ENCODE results near the gene ADAD1.
"Not testable (repeated sequence)": the region's sequence is repeated elsewhere in the genome, so short reads cannot be mapped to it uniquely, and the experiment has no call there.

The ADAD1 gene

DNA sequence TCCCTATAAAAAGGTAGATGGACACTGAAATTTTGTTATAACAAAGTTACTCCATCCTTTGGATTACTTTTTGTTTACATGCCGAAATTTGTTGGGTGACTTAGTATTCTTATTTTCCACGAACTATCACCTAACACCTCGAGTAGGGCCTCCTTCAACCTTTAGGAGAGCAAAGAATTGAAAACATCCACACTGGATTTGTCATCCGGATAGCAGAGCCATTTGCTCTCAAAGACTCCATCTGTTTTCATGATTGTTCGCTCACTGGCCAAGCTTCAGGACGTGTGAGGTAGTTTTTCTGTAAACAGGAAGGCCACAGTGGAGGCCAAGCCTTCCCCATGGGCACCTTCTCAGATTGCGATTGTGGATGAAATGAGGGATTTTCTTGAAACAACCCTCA is at the start of gene ADAD1:
Gene ADAD1 (plus strand): TSS at position 301 of the 400 bp plus-strand sequence. CDS start 1,059 bp downstream, outside the sequence.
- DNase-seq (ENCODE audit: low spot score) (no peak), FAIRE-seq (no peak)

DNA sequence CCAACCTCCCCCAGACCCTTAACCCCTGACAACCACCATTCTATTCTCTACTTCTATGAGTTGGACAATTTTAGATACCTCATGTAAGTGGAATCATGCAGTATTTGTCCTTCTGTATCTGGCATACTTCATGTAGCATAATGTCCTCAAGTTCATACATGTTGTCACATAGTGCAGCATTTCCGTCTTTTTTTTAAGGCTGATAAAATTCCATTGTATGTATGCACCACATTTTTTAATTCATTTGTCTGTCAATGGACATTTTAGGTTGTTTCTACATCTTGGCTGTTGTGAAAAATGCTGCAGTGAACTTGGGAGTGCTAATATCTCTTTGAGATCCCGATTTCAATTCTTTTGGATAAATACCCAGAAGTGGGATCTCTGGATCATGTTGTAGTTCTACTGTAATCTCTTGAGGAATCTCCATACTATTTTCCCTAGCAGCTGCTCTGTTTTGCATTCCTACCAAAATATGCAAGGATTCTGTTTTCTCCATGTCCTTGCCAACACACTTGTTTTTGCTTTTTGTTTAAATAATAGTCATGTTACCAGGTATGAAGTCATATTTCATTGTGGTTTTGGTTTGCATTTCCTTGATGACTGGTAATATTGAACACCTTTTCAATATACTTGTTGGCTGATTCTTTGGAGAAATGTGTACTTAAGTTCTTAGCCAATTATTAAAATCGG is 48.8 kb upstream of the ADAD1 start:
- FAIRE-seq (no peak), DNase-seq (ENCODE audit: low spot score) (no peak)

DNA sequence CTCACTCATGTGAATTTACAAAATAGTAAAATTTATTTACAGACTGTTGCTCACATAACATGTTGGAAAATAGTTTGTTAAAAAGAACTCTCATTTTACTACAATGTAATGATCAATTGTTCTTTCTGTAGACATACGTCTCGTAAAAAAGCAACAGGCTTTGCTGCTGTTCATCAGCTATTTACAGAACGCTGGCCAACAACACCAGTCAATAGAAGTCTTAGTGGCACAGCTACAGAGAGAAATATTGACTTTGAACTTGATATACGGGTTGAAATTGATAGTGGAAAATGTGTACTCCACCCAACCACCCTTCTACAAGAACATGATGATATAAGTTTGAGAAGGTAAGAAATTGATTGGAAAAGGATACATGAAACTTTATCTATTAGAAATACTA is 47.6 kb upstream of the ADAD1 start:
- DNase-seq (ENCODE audit: low spot score) (no peak), FAIRE-seq (no peak)

DNA sequence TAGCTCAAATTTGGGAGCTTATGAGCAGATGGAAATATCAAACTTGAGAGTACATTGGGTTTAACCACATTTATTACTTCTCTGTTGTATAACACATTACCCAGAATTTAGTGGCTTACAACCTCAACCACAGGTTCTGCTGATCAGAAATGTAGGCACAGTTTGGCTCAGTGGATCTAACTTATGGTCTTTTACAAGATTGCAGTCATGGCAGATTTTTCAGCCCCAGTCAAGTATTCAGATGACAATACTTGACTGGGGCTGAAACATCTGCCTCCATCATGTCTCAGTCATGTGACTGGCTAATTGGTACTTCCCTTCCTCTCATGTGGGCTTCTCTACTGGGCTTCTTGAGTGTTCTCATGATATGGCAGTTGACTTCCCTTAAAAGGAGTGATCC is 44.0 kb upstream of the ADAD1 start:
- DNase-seq (ENCODE audit: low spot score), result no peak
- no peak for FAIRE-seq

DNA sequence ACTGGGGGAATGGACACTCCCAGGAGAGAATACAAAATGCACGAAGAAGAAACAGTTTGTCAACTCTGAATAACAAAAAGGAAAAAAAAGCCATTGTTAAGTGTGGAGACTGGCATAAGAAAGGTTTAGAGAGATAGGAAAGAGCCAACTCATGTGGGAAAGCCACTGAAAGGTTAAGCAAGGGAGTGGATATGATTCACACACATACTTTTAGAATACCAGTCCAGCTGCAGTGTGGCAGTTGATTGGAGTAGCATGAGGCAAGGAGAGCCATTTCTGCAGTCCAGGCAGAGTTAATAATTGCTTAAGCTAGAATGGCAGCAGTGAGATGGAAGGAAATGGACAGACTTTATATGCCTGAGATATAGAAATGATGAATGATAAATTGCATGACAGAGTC is 36.9 kb upstream of the ADAD1 start:
- FAIRE-seq (peak; percentile 96), DNase-seq (ENCODE audit: low spot score) (peak; percentile 87)

DNA sequence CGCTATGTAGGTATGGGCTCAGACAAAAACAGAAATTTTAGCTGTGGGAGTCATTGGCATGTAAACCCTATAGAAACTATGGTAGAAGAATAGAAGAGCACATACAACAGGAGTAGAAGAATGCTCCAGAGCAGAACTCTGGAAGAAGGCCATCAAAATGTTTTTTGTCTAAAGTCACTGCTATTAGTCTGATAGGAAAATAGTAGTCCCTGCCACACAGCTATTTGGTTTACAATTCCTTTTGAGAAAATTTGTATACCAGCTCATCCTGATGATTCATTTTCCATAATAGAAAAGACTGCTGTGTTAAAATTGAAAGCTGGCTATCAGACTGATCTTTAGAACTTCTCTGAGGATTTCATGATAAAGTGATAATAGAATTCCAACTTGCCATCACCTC is 32.8 kb upstream of the ADAD1 start:
- DNase-seq (ENCODE audit: low spot score), result no peak
- no peak for FAIRE-seq

DNA sequence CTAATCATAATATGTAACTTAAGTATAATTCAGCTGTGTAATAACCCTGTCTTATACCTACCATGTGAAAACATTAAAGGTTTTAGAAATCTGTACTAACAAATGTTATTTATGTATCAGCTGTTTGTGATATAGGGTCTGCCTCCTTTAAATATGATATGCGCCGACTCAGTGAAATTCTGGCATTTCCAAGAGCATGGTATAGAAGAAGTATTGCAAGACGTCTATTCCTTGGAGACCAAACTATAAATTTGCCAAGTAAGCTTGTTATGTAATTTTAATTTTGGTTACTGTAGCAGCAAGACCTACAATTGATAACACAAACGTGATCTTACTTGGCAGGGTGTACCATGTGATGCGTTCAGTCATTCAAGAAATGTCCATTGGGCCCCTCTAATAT is 32.3 kb upstream of the ADAD1 start:
- no peak for DNase-seq (ENCODE audit: low spot score)
- no peak for FAIRE-seq

DNA sequence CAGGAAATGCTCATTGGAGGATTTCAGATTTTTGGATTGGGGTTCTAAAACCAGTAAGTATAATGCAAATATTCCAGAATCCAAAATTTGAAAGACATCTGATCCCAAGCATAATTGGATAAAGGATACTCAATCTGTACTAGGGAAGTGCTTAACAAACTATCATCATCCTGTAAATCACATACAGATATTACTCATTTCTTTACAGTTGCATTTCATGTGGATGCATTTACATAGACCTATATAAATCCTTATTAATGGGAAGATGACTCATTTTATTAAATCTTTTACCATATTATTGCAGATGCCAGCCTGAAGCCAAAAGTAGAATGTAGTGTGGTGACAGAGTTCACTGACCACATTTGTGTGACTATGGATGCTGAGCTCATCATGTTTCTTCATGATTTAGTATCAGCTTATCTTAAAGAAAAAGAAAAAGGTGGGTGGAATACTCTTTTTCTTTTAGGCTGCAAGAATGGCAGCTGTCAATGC is 22.4 kb upstream of the ADAD1 start:
- DNase-seq (ENCODE audit: low spot score) (no peak), FAIRE-seq (no peak)

DNA sequence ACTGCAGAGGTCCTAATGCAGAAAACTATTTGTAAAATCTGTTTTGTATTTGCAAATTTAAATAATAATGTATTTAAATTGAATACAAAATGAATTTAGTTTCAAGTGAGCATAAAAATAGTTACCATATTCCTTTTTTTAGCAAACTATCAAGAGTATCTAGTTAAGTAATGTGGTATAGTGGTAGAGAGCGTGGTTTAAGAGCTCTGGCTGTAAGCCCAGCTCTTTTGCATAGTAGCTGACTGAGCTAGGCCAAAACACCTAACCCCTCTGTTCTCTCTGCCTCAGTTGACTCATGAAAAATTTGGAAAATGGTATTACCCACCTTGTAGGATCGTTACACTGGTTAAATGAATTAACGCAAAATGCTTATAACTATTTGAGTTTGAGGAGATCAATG is 18.1 kb upstream of the ADAD1 start:
- DNase-seq (ENCODE audit: low spot score) (no peak), FAIRE-seq (no peak)

DNA sequence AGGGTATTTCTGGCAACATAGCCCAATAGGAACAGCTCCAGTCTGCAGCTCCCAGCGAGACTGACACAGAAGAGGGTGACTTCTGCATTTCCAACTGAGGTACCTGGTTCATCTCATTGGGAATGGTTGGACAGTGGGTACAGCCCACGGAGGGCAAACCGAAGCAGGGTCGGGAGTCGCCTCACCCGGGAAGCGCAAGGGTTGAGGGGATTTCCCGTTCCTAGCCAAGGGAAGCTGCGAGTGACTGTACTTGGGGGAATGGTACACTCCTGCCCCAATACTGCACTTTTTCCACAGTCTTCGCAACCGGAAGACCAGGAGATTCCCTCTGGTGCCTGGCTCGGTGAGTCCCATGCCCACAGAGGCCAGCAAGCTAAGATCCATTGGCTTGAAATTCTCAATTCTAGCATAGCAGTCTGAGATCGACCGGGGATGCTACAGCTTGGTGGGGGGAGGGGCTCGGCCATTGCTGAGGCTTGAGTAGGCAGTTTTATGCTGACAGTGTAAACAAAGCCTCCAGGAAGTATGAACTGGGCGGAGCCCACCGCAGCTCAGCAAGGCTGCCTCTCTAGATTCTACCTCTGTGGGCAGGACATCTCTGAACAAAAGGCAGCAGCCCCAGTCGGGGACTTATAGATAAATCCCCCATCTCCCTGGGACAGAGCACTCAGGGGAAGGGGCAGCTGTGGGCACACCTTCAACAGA is 14.0 kb upstream of the ADAD1 start:
- no peak for DNase-seq (ENCODE audit: low spot score)
- FAIRE-seq, result no peak

DNA sequence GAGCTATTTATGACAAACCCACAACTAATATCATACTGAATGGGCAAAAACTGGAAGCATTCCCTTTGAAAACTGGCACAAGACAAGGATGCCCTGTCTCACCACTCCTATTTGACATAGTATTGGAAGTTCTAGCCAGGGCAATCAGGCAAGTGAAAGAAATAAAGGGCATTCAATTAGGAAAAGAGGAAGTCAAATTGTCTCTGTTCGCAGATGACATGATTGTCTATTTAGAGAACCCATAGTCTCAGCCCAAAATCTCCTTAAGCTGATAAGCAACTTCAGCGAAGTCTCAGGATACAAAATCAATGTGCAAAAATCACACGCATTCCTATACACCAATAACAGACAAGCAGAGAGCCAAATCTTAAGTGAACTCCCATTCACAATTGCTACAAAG is 10.0 kb upstream of the ADAD1 start:
- not testable (repeated sequence) for FAIRE-seq; DNase-seq (ENCODE audit: low spot score)

DNA sequence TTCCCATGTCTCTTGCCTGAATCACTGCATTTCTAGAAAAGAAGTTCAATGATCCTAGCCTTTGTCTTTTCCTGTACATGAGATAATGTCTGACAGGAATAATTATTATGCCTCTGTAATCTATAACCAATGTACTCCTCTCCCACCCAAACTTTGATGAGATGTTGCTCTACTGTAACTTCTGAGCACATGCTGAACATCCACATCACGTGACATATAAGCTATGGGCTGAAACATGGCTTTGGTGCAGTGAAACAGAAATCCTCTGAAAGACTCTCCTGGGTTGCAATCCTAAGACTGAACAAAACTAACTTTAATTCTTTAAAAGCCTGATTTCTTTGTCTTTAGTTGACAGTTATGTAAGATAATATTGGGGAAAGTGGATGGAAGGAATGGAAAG is 1.5 kb upstream of the ADAD1 start:
- FAIRE-seq (no peak), DNase-seq (ENCODE audit: low spot score) (no peak)

DNA sequence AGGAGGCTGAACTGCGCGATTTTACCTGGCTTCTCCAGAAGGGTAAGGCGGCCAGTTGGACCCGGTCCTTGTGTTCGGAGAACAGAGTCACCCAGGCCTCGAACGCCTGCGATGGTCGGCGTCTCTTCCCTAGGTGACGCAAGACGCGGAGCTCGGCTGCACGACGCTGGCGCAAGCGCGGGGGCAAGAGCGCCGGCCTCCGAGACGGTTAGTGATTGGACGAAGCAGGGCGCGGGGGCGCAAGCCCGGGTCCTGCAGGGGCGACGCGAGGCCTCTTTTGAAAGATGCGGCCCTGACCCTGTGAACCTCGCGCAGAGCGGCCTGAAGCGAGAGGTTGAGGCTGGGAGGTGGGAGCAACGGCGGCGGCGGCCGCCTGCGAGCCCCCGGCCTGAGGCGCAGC is 428 bp downstream of the ADAD1 start:
- FAIRE-seq (no peak), DNase-seq (ENCODE audit: low spot score) (no peak)

DNA sequence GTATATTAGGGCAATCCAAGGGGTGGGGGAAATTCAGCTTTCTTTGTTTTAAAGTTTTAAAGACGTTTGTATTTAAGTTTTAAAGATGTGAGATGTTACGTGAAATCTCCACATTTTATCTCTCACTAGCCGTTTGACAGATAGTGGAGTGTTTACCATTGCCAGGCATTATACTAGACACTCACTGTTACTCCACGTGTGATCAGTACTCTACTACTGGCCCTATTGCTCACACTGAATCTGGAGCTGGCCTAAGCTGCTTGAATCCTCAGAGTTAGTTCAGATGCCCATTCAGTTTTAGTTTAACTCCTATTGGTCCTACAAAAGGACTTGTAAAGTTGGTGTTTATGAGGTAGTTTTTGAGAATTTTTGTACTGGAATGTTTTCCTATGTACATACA is 4.5 kb downstream of the ADAD1 start:
- FAIRE-seq, result no peak
- no peak for DNase-seq (ENCODE audit: low spot score)

DNA sequence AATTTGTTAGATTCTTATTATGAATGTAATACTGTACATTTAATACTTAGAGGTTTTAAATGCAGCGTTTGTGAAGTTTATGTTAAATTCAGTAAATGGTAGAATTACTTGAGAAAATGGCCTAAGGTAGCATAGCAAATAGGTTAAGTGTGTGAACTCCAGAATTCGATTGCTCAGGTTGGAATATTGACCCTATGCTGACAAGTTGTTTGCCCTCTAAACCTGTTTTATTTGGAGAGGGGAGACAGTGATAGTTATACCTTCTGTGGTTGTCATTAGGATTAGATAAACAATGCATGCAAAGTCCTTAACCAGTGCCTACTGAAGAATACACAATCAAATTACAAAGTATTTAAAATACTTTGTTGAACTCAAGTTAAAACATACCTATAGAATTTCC is 5.4 kb downstream of the ADAD1 start:
- DNase-seq (ENCODE audit: low spot score) (no peak), FAIRE-seq (no peak)

DNA sequence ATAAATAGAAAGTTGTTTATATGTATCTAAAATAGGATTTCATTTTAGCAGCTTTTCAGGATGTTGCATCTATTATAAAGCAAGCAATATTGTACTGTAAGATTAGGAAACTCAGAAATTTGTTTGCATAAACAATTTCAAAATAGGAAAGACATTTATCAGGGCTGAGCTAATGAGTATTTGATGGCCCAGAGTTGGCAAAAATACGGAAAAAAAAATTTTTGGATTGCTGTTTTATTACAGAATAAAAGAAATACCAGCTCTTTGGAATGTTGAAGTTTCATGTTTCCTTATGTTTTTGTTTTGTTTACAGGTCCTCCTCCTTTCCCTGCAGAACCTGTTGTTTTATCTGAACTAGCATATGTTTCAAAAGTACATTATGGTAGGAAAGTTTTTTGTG is 14.5 kb downstream of the ADAD1 start:
- no peak for FAIRE-seq
- DNase-seq (ENCODE audit: low spot score), result no peak

DNA sequence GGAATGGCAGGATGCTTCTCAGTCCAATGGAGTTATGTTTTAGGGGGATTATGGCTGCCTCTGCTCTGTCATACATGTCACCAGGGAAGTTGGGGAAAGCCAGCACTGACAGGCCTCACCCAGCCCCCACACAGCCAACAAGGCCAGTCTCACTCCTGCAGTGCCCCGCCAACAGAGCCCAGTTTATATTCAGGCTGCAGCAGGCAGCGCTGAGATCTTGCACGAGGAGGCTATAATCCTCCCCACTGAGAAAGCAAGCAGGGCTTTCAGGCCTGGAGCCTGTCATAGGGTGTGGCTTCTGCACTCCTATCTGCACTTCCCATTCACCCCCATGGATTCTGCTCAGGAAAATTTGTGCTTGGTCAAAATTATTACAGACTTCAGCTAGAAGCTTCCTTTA is 25.1 kb downstream of the ADAD1 start:
- no peak for FAIRE-seq
- no peak for DNase-seq (ENCODE audit: low spot score)

DNA sequence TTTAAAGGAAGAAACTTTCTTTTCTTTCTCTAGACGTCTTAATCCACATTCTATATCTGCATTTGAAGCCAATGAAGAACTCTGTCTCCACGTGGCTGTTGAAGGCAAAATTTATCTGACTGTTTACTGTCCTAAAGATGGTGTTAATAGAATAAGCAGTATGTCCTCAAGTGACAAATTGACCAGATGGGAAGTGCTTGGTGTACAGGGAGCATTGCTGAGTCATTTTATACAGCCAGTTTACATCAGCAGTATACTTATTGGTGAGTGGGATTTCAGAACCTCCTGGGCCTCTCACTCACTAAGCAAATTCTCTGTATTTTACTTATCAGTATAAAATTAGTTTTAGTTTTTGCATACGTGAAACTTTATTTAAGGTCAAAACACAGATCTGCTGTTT is 33.7 kb downstream of the ADAD1 start:
- FAIRE-seq (no peak), DNase-seq (ENCODE audit: low spot score) (no peak)

DNA sequence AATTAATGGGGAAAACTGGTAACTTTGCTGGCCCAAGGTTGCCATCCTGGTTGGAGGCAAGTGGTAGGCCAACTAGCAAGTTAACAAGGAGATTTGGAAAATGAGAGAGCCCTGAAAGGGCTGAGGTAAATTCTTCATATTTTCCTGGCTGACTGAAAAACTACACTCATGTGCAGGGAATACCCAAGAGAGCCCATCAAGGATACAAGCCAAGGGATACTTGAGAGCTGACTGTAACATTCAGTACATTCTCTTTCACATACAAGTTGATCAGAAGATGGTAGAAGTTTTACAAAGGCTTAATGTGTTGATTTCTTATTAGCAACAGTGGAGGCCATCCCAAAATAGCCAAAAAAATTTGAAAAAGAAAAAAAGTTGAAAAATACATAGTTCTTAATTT is 44.4 kb downstream of the ADAD1 start:
- no peak for FAIRE-seq
- no peak for DNase-seq (ENCODE audit: low spot score)

DNA sequence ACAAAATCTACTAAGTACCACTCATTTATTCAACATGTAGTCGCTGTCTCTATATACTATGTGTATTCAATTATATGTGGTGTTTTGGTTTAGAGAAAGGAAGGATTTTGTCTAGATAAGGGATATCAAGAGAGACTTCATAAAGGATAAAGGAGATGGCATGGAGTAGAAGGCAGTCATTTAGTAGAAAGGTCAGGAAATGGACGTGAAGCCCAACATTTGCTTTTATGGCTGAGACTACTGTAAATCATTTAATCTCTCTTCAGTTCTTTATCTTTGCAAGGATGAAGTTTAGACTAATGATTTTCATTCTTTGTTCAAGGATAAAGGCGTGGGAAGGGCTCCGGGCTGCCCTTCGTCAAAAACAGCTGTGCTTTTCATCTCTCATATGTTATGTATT is 52.5 kb downstream of the ADAD1 start:
- FAIRE-seq, result no peak
- no peak for DNase-seq (ENCODE audit: low spot score)

DNA sequence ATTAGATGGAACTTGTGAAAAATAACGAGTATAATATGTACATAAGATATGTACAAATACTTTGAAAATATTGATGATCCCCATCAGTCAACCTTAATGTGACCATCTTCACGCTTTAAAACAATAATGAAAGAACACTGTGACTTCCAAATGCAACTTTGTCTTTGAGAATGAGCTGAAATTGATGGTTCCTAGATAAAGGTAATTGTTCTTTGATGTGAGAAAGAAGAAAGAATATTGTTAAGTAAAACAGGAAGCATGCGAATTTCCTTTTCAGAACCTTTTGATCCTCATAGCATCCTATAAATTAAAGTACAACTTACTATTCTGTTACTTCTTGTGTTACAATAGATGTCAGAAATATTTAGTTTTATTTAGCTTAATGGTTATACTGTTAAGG is 55.5 kb downstream of the ADAD1 start:
- FAIRE-seq (no peak), DNase-seq (ENCODE audit: low spot score) (no peak)

DNA sequence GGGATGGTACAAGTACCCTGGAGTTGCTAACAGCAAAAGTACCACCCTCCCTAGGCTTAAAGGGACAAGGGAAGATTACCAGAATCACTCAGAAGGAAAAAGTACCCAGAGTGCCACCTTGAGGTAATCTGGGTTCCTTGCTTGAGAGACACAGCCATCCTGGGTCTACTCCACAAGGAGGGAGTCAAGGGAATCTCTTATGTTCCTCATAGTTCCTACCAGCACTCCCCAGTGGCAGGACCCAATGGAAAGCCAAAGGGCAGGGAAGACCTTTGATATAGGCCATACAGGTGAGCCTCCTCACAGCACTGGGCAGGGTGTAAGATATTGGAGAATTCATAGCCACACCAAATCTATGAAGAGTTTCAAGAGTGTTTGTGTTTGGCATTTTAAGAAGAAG is 72.0 kb downstream of the ADAD1 start:
- DNase-seq (ENCODE audit: low spot score), result no peak
- FAIRE-seq, result no peak

DNA sequence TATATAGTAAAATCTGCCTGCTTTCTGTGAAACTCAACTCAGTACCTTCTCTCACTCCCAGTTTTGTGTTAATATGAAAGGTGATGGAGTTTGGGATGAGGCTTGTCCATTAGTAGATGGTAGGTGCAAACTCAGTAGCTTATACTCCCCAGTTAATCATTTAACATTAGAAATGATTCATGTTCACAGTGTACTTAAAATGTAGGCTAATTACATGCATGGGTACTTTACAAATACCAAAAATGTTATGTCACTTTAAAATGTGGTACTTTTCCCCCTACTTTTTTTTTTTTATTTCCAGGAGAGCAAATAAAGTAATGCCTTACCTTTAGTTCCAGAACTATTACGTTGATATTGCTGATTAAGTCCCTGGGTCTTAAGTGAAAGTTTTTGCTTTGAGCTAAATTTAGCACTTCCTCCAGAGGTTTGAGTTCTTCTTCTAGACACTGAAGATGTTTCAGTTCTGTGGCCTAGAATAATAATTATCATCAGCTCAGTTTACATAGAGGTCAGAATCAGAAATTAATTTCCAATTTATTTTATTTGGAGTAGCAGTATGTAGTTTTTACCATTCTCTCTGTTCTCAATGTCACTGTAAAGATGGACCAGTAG is 74.7 kb downstream of the ADAD1 start:
- DNase-seq (ENCODE audit: low spot score) (peak; percentile 72), FAIRE-seq (peak; percentile 97)
